NCI-H1105 treated with DMSO at 0.1 percent for 48 hours (cell line): ENCODE data around the gene ACOX1.

Experiments
- DNase-seq: peaks from one replicate; lab custom pipeline; 2025; lab: John Stamatoyannopoulos, UW

Gene ACOX1

GRCh38 chr17:75891605-75892555 lies 87.1 kb downstream of the ACOX1 start:
- DNase-seq, result no peak
